Common myeloid progenitor, CD34-positive (primary cell): ENCODE results near the gene BHLHA9.
"Not testable (repeated sequence)": the region's sequence is repeated elsewhere in the genome, so short reads cannot be mapped to it uniquely, and the experiment has no call there.

ENCODE experiments used
- CTCF ChIA-PET: fragments of 350-600 bp; sonication (Branson Sonifier 250); formaldehyde crosslinking; loops from one replicate; lab custom pipeline; 2021; ENCODE audit warnings: antibody characterized with exemption; lab: Charles Lee
- POLR2A ChIA-PET: fragments of 350-600 bp; sonication (Branson Sonifier 250); formaldehyde crosslinking; loops from one replicate; lab custom pipeline; 2021; ENCODE audit warnings: antibody characterized with exemption; lab: Charles Lee
- DNase-seq, 3 donors: peaks; one replicate each; pipeline versions ENCODE4 v3.0.0 to v3.0.0-alpha.2; 2013
- H3K27ac ChIP-seq, 2 experiments: 1 replicate in 1 of 2; 2 replicates in 1 of 2; pipeline ENCODE4 v1.7.0; 2013; ENCODE audit warnings: inconsistent platforms in 2 of 2, low read length in 2 of 2, mild to moderate bottlenecking in 2 of 2, low read depth in 1 of 2, moderate library complexity in 1 of 2; ENCODE audit not compliant: severe bottlenecking in 2 of 2, insufficient read depth in 1 of 2, poor library complexity in 1 of 2
- H3K27me3 ChIP-seq, 5 experiments: replicated peaks in 2 of 5; 1 replicate in 3 of 5; 2 replicates in 2 of 5; pipeline versions ENCODE4 v1.6.1 to v1.7.0; 2013; ENCODE audit warnings: low read length in 4 of 5, mild to moderate bottlenecking in 2 of 5, moderate library complexity in 2 of 5, inconsistent platforms in 1 of 5; ENCODE audit not compliant: insufficient read depth in 5 of 5, control insufficient read depth in 4 of 5
- H3K36me3 ChIP-seq, 4 experiments: 1 replicate in 2 of 4; 2 replicates in 2 of 4; pipeline versions ENCODE4 v1.6.1 to v1.7.0; 2013; ENCODE audit warnings: low read length in 3 of 4, control low read depth in 1 of 4, mild to moderate bottlenecking in 1 of 4; ENCODE audit not compliant: control insufficient read depth in 4 of 4, insufficient read depth in 4 of 4
- H3K4me1 ChIP-seq, 4 experiments: 1 replicate in 3 of 4; 2 replicates in 1 of 4; pipeline versions ENCODE4 v1.6.1 to v1.7.1; 2013; ENCODE audit warnings: low read length in 3 of 4, mild to moderate bottlenecking in 3 of 4, control low read depth in 1 of 4, inconsistent platforms in 1 of 4, moderate library complexity in 1 of 4; ENCODE audit not compliant: control insufficient read depth in 4 of 4, insufficient read depth in 4 of 4; ENCODE audit errors: control extremely low read depth in 1 of 4
- H3K4me3 ChIP-seq, 7 experiments: 1 replicate in 4 of 7; 2 replicates in 3 of 7; pipeline versions ENCODE4 v1.5.1 to v1.7.0; 2013; ENCODE audit warnings: mild to moderate bottlenecking in 7 of 7, low read length in 6 of 7, moderate library complexity in 6 of 7, inconsistent platforms in 2 of 7, low read depth in 2 of 7, control low read depth in 1 of 7; ENCODE audit not compliant: insufficient read depth in 4 of 7, control insufficient read depth in 1 of 7; ENCODE audit errors: extremely low read depth in 1 of 7
- H3K9me3 ChIP-seq, 5 experiments: 1 replicate in 4 of 5; 2 replicates in 1 of 5; pipeline versions ENCODE4 v1.6.1 to v1.7.1; 2013; ENCODE audit warnings: low read length in 4 of 5, mild to moderate bottlenecking in 2 of 5, inconsistent platforms in 1 of 5, low read depth in 1 of 5, moderate library complexity in 1 of 5; ENCODE audit not compliant: control insufficient read depth in 4 of 5, insufficient read depth in 2 of 5; ENCODE audit errors: control extremely low read depth in 1 of 5
- WGBS: methylation state at CpG from one replicate; pipeline ENCODE4 v1.1.5; 2013; ENCODE audit not compliant: insufficient coverage; 5-methylcytosine and 5-hydroxymethylcytosine counted together

BHLHA9 gene

GRCh38 chr17:1232331-1232730 lies 37.9 kb upstream of the BHLHA9 start:
- Histone ChIP-seq H3K9me3 (no peaks in the 10 kb centered on the region), H3K4me1 (peaks cover 0 to 28% (median 25%) of the 10 kb centered on the region in 4 experiments), H3K4me3 (no peak overlapping the region), H3K27ac (no peak overlapping the region), H3K36me3 (no peaks in the 10 kb centered on the region), H3K27me3 (peaks cover 0 to 36% (median 8%) of the 10 kb centered on the region in 5 experiments)
- ChIA-PET CTCF (no interaction called here), POLR2A (no interaction called here)
- no peak for DNase-seq
- WGBS: 97% methylated on average over 8 of the region's 8 CpGs

DNA sequence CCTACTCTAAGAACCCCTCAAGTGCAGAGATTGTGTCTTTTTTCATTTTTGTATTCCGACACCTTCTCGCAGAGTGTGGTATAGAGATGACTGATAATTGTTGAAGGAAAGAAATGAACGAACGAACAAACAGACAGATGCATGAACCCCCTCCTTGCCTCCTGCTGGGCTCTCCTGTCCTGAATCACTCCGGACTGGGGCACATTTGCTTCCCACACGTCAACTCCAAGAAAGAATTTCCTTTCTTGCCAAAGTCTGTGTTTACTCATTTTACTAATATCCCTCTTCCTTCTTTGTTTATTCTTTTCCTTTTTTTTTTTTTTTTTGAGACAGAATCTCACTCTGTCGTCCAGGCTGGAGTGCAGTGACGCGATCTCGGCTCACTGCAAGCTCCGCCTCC lies 37.5 kb upstream of the BHLHA9 start:
- Histone ChIP-seq H3K9me3 (no peaks in the 10 kb centered on the region), H3K27me3 (peaks cover 0 to 32% (median 8%) of the 10 kb centered on the region in 5 experiments), H3K4me1 (peaks cover 0 to 25% (median 21%) of the 10 kb centered on the region in 4 experiments), H3K27ac (no peak overlapping the region), H3K36me3 (no peaks in the 10 kb centered on the region), H3K4me3 (no peak overlapping the region)
- no peak for DNase-seq
- POLR2A ChIA-PET: no interaction called here
- WGBS: 91% methylated on average over 5 of the region's 11 CpGs
- CTCF ChIA-PET: no interaction called here

GRCh38 chr17:1234455-1234854 lies 35.8 kb upstream of the BHLHA9 start:
- CTCF ChIA-PET: interaction anchor here (1.2 kb wide), 1 partner anchor 128 kb away, joined by 4 read pairs; no protein-coding TSS in a partner anchor

GRCh38 chr17:1237471-1237870 lies 32.8 kb upstream of the BHLHA9 start:
- 80% methylated on average over 5 of the region's 6 CpGs for WGBS
- POLR2A ChIA-PET: no interaction called here
- no peak overlapping the region for H3K27ac ChIP-seq
- H3K27me3 ChIP-seq: peaks cover 0 to 4% (median 3%) of the 10 kb centered on the region in 5 experiments
- no peak for DNase-seq
- H3K4me1 ChIP-seq: peaks cover 0 to 3% (median 0%) of the 10 kb centered on the region in 4 experiments
- CTCF ChIA-PET: no interaction called here
- no peak overlapping the region for H3K4me3 ChIP-seq
- H3K36me3 ChIP-seq: no peaks in the 10 kb centered on the region
- H3K9me3 ChIP-seq: no peaks in the 10 kb centered on the region

More at GRCh38 chr17:1234455-1234854, 35.8 kb upstream of the BHLHA9 start:
- Histone ChIP-seq H3K27ac (no peak overlapping the region), H3K9me3 (no peaks in the 10 kb centered on the region), H3K4me3 (no peak overlapping the region), H3K4me1 (peaks cover 0 to 18% (median 10%) of the 10 kb centered on the region in 4 experiments), H3K36me3 (no peaks in the 10 kb centered on the region), H3K27me3 (peaks cover 0 to 28% (median 8%) of the 10 kb centered on the region in 5 experiments)
- WGBS: 100% methylated on average over 1 of the region's 4 CpGs
- POLR2A ChIA-PET: no interaction called here
- no peak for DNase-seq

DNA sequence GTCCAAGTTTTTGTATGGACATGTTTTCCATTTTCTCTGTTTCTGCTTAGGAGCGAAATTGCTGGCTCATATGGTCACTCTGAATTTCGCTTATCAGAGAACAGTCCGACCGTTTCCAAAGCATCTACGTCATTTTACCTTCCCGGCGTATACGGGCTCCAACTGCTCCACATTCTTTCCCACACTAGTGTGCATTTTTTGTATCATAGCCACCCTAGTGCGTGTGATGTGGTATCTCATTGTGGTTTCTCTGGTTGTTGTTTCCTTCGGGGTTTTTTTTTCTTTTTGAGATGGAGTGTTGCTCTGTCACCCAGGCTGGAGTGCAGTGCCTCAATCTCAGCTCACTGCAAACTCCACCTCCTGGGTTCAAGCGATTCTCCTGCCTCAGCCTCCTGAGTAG lies 31.0 kb upstream of the BHLHA9 start:
- Histone ChIP-seq H3K4me1 (peaks cover 0 to 3% (median 0%) of the 10 kb centered on the region in 4 experiments), H3K9me3 (no peaks in the 10 kb centered on the region), H3K4me3 (no peak overlapping the region), H3K27ac (no peak overlapping the region), H3K27me3 (no peaks in the 10 kb centered on the region), H3K36me3 (no peaks in the 10 kb centered on the region)
- ChIA-PET POLR2A (no interaction called here), CTCF (no interaction called here)
- DNase-seq: no peak
- 97% methylated on average over 5 of the region's 11 CpGs for WGBS

DNA sequence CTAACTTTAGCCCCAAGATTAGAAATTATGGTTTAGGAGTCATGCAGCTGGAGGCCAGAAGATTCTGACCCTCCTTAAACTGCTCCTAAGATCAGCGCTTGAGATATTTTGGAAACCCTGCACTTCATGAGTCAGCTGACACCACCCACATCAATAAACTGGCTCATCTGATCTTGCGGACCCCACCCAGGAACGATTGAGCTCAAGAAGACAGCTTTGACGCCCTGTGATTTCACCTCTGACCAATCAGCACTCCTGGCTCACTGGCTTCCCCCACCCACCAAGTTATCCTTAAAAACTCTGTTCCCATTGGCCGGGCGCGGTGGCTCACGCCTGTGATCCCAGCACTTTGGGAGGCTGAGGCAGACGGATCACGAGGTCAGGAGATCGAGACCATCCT lies 29.8 kb upstream of the BHLHA9 start:
- H3K27ac ChIP-seq, H3K4me3 ChIP-seq, H3K27me3 ChIP-seq, H3K36me3 ChIP-seq, H3K4me1 ChIP-seq, DNase-seq, CTCF ChIA-PET, H3K9me3 ChIP-seq: not testable (repeated sequence)
- POLR2A ChIA-PET: interaction anchor here (0.6 kb wide), 1 partner anchor 30 kb away, joined by 3 read pairs; no protein-coding TSS in a partner anchor
- 88% methylated on average over 5 of the region's 11 CpGs for WGBS

- POLR2A ChIA-PET: no interaction called here
Observed at GRCh38 chr17:1241929-1242328, 28.3 kb upstream of the BHLHA9 start.

More at GRCh38 chr17:1241929-1242328, 28.3 kb upstream of the BHLHA9 start:
- Histone ChIP-seq H3K27ac (no peak overlapping the region), H3K4me1 (peaks cover 0 to 3% (median 0%) of the 10 kb centered on the region in 4 experiments), H3K9me3 (no peaks in the 10 kb centered on the region), H3K36me3 (no peaks in the 10 kb centered on the region), H3K4me3 (no peak overlapping the region), H3K27me3 (no peaks in the 10 kb centered on the region)
- 64% methylated on average over 6 of the region's 9 CpGs for WGBS
- CTCF ChIA-PET: no interaction called here
- DNase-seq: no peak
